ENCODE measurements around the gene INPP4B. TPM values are rescaled to one million over a fixed set of nuclear protein-coding genes. Genes with fewer than 3 reads are reported as not detected.
A peak's percentile ranks its signal among the peaks of the same experiment; 100 is the strongest.

The INPP4B gene
- total RNA-seq, 4 donors from 2014 or later, result 38.9 to 48.7 (median 44.2) TPM

DNA sequence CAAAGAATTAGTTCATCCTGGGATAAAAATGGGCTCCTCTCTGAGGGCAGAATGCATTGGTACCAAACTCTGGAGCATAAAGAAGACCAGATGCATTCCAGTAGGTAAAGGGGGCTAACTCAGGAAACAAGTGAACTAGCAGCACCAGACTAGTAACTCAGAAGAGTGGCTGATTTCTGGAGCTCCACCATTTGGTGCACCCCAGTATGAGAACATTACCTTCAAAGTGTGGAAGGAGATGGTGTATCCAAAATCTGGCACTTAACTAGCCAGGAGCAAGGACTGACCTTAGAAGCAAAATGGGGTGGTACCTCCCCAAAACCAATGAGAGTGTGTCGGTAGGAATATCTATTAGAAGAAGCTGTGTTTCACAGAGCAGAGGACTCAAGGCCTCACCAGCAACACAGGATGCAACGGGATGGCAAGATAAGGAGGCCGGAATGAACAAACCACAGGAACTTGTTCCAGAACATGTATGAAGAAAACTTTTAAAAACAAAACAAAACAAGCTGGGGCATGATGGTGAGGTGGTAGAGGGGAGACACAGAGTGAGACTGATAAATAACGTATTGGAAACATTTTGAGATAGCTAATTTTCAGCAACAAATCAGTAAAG, 142.3 kb downstream of the INPP4B start:
- H3K36me3 ChIP-seq, result no peaks in the 10 kb centered on the region
- H3K4me3 ChIP-seq, result no peak overlapping the region
- H3K27ac ChIP-seq, result peak overlapping the region in 2 of 4 donors; percentile 10 to 28
- H3K4me1 ChIP-seq, result no peaks in the 10 kb centered on the region
- H3K27me3 ChIP-seq, result no peaks in the 10 kb centered on the region
- TF ChIP-seq, protein P1, sequence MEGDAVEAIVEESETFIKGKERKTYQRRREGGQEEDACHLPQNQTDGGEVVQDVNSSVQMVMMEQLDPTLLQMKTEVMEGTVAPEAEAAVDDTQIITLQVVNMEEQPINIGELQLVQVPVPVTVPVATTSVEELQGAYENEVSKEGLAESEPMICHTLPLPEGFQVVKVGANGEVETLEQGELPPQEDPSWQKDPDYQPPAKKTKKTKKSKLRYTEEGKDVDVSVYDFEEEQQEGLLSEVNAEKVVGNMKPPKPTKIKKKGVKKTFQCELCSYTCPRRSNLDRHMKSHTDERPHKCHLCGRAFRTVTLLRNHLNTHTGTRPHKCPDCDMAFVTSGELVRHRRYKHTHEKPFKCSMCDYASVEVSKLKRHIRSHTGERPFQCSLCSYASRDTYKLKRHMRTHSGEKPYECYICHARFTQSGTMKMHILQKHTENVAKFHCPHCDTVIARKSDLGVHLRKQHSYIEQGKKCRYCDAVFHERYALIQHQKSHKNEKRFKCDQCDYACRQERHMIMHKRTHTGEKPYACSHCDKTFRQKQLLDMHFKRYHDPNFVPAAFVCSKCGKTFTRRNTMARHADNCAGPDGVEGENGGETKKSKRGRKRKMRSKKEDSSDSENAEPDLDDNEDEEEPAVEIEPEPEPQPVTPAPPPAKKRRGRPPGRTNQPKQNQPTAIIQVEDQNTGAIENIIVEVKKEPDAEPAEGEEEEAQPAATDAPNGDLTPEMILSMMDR (IDR thresholded peaks at IDR 0.05), result no peak
- TF ChIP-seq POLR2A (IDR thresholded peaks at IDR 0.05), result no peak
- no peaks in the 10 kb centered on the region for H3K9me3 ChIP-seq
- peak in 2 of 3 donors; percentile 22 to 68 for DNase-seq

DNA sequence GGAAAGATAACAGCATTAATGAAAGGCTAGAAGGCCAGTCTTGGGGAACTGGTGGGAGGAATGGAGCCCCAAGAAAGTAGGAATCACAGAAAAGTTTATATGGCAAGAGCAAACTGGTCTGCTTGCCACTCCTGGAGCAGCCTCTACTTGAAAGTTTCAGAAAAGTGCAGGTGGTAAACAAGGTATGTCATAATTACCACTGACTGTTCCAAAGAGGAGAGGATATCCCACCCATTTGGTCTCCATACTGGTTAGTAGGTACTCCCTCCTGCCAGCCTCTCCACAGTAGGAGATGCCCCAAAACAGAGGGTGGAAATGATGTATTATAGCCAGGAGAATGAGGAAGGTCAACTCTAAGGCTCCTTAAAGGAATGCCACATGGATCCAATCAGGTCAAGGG, 145.1 kb downstream of the INPP4B start:
- Histone ChIP-seq H3K27me3 (no peaks in the 10 kb centered on the region), H3K9me3 (no peaks in the 10 kb centered on the region), H3K4me1 (no peaks in the 10 kb centered on the region), H3K36me3 (no peaks in the 10 kb centered on the region), H3K27ac (peak overlapping the region in 2 of 4 donors; percentile 10 to 34), H3K4me3 (no peak overlapping the region)
- TF ChIP-seq POLR2A (IDR thresholded peaks at IDR 0.05), result no peak
- TF ChIP-seq, protein P1 (IDR thresholded peaks at IDR 0.05), result no peak
- DNase-seq, result no peak

GRCh38 chr4:142700531-142700930, 145.6 kb downstream of the INPP4B start:
- no peak for DNase-seq
- TF ChIP-seq POLR2A (IDR thresholded peaks at IDR 0.05), result no peak
- TF ChIP-seq, protein P1 (IDR thresholded peaks at IDR 0.05), result no peak
- H3K27me3 ChIP-seq, result no peaks in the 10 kb centered on the region
- H3K4me1 ChIP-seq, result no peaks in the 10 kb centered on the region
- no peak overlapping the region for H3K4me3 ChIP-seq
- no peaks in the 10 kb centered on the region for H3K9me3 ChIP-seq
- no peaks in the 10 kb centered on the region for H3K36me3 ChIP-seq
- H3K27ac ChIP-seq, result peak overlapping the region in 2 of 4 donors; percentile 10 to 34

DNA sequence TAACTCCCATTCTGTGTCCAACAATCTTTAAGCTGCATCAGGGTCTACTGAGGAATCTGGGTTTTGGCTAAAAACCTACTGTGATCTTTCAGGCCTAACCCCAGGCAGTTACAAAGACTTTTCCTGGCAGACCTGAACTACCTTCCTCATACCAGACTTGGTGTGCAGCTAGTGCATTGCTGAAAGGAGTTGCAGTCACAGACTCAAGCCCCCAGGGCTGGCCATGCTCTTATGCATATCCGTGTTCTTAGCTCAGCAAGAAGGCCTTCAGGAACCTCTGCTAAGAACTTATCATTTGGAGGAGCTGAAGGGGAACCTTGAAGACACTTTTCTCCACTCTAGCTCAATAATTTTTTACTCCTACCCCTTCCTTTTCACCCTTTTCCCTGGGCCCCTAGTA, 147.5 kb downstream of the INPP4B start:
- Histone ChIP-seq H3K27me3 (no peaks in the 10 kb centered on the region), H3K9me3 (no peaks in the 10 kb centered on the region), H3K27ac (no peak overlapping the region), H3K36me3 (no peaks in the 10 kb centered on the region), H3K4me1 (no peaks in the 10 kb centered on the region), H3K4me3 (no peak overlapping the region)
- no peak for DNase-seq
- no peak for TF ChIP-seq POLR2A (IDR thresholded peaks at IDR 0.05)
- TF ChIP-seq, protein P1 (IDR thresholded peaks at IDR 0.05), result no peak

DNA sequence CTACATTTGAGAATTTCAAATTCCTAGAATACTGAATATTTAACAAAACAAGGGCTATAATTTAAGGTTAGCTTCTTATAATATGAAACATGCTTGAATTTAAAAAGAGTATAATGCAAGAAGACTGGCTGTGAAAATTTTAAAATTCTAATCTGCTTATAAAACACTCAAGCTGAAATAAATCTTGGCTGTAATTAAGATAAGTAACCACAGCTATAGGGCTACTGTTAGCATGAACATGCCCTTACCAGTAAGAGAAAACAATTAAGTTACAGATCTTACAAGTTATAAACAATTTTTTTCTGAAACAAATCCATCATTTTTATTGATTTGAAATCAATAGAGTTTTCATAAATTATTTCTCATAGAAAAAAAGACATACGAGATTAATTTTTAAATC, 148.2 kb downstream of the INPP4B start:
- no peaks in the 10 kb centered on the region for H3K9me3 ChIP-seq
- TF ChIP-seq, protein P1 (IDR thresholded peaks at IDR 0.05), result no peak
- TF ChIP-seq POLR2A (IDR thresholded peaks at IDR 0.05), result no peak
- H3K4me1 ChIP-seq, result no peaks in the 10 kb centered on the region

More for the DNA sequence above, 148.2 kb downstream of the INPP4B start:
- no peak overlapping the region for H3K4me3 ChIP-seq
- H3K27ac ChIP-seq, result no peak overlapping the region
- no peak for DNase-seq
- H3K36me3 ChIP-seq, result no peaks in the 10 kb centered on the region
- H3K27me3 ChIP-seq, result no peaks in the 10 kb centered on the region

Data from Peyer's patch (tissue), 4 donors.